ENCODE results near the gene TNFAIP2.
A peak's percentile ranks its signal among the peaks of the same experiment; 100 is the strongest.

Gene TNFAIP2
- total RNA-seq = 0 to 0.04 (median 0) reads per million in 3 experiments

DNA sequence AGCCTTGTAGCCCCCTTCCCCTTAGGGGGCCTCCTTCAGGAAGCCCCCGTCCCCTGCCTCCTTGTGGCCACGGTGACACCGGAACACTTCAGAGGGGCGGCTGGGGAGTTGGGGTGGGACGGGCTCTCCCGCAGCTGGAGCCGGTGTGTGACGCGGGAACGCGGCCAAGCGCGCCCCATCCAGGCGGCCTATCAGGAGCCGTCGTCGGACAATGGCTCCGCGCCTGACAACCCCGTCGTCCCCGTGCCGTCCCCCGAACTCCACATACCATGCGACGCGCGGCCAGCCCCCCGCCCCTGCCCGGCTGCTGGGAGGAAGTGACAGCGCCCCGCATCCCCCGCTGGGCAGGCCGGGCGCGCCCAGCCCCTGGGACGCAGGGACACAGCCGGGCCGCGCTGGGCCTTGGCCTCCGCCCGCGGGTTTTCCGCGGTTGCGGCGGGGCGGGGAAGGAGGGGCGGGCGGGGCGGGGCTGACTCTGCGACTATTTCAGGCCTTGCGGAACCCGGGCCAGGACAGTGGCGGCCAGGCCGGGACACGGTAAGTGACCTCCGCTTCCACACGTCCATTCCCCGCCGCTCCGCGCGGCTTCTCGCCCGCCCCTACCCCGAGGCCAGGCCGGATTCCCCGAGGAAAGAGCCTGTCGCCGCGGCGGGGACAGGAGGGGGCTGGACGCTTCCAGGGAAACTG is at the start of gene TNFAIP2:
TSS of gene TNFAIP2 (plus strand) at position 515 of the 687 bp plus-strand sequence. CDS start 2,997 bp downstream, outside the sequence.
- DNase-seq = no peak

GRCh38 chr14:103073876-103074728 is 49.2 kb upstream of the TNFAIP2 start:
- DNase-seq = no peak

- no peak for DNase-seq
These were observed 48.4 kb upstream of the TNFAIP2 start for GRCh38 chr14:103074729-103075367.

GRCh38 chr14:103078420-103078749 is 44.9 kb upstream of the TNFAIP2 start:
- DNase-seq = peak; percentile 78

GRCh38 chr14:103078860-103079587 is 44.2 kb upstream of the TNFAIP2 start:
- DNase-seq = no peak

DNA sequence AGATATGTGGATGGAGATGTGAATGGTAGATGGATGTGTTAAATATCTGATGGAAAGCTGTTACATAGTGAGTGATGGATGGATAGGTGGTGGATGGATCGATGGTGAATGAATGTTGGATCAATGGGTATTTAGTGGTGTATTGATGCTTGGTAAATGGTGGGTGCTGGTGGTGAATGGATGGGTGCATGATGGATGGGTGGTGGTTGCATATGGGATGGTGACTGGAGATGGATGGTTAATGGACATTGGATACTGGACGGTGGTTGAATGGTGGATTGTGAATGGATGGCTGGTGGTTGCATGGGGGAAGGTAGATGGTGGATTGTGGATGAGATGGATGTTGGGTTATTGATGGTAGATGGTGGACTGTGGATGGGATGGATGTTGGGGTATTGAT is 41.3 kb upstream of the TNFAIP2 start:
- DNase-seq = no peak

DNA sequence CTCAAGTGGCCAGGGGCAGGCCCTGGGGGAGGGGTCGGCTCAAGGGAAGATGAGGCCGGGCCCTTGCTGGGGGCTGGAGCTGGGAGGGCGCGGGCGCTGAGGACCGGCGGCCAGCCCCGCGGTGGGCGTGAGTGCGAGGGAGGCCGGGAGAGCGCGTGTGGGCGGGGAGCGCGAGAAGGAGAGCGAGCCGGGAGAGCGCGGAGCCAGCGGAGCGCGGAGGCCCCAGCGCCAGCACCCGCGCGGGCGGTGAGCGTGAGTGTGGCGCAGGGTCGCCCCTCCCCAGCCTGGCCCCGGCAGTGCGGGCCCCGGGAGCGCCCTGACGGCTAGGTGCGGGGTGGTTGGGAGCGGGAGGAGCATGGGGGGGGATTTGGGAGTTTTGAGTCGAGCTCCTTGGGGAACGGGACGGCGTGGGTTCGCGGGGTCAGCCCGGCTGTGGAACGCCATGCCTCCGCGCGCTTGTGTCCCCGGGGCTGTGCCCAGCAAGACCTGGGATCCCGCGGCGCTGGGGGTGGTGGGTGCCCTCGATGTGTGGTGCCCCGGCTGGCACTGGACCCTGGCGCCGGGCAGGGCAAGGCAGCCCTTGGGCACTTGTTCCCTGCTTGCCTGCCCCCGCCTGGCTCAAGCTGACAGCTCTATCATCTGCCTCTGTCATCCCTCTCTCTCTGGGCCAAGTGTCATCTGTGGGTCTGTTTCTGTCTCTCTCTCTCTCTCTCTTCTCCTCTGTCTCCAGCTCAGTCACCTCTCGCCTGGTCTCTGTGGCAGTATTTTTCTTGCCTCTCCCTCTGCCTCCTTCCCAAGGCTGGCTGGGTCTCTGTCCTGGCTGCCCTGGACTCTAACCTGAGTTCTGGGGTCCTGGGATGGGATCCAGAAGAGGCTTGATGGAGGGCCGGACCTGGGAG is 39.0 kb upstream of the TNFAIP2 start, which contains the start of gene LBHD2:
TSS of gene LBHD2 (plus strand) at position 190 of the 899 bp plus-strand sequence. CDS start 1,803 bp downstream, outside the sequence.
- no peak for DNase-seq

DNA sequence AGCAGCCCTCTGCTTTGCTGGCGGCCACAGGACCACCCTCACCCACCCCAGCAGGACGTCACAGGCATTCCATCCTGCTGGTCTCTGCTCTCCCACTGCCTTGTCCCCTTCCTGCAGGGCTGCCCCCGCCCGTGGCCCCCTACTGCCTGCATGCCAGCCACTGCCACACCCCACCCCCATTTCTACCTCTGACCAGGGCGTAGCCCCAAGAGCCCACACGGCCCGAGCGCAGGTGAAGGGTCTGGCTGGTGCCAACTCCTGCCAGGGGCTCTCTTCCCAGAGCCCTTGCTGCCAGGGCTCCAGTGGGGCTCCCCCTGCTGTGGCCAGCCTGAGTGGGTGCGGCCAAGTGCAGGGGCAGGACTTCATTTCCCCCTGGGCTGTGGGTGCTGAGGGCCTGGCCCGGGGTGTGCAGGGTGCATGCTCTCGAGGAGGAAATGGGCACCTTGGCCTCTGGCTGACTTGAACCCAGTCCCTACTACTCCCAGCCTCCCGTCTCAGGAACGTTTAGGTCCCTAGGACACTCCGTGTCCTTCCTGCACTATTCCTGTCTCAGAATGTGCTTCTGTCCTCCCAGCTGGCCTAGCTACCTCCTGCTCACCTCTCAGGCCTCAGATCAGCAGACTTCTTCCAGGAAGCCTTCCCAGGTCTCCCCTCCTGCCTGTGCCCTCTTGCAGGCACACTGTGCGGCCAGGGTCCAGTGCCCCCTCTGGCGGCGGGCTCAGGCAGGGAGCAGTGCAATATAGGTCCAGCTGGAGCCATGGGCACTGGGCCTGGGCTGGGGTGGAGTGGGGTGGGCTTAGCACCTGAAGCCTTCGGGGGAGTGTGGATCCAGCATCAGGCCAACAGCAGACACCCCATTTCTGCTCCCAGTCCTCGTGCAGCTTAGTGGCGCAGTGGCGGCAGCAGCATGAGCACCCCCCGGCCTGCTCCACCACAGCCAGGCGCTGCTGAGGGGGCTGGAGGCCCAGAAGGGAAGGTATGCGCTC is 37.9 kb upstream of the TNFAIP2 start:
- DNase-seq = no peak

GRCh38 chr14:103086771-103087342 is 36.4 kb upstream of the TNFAIP2 start:
- no peak for DNase-seq

- DNase-seq = no peak
These were observed 35.9 kb upstream of the TNFAIP2 start for GRCh38 chr14:103087343-103087835.

DNA sequence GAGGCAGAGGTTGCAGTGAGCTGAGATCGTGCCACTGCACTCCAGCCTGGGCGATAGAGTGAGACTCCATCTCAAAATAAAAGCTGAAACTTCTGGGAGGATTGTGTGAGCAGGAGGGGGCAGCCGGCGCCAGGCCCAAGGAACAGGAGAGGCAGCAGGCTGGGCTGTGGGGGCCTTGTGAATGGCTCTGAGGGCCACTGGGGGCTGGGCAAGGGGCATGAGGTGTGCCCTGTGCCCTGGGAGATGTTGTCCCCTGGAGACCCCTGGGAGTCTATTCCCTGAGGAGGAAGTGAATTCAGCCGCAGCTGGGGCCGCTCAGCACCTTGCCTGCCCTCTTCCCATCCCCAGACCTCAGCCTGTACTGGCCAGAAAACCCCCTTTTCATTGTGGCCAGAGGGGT is 34.3 kb upstream of the TNFAIP2 start:
- DNase-seq = no peak

DNA sequence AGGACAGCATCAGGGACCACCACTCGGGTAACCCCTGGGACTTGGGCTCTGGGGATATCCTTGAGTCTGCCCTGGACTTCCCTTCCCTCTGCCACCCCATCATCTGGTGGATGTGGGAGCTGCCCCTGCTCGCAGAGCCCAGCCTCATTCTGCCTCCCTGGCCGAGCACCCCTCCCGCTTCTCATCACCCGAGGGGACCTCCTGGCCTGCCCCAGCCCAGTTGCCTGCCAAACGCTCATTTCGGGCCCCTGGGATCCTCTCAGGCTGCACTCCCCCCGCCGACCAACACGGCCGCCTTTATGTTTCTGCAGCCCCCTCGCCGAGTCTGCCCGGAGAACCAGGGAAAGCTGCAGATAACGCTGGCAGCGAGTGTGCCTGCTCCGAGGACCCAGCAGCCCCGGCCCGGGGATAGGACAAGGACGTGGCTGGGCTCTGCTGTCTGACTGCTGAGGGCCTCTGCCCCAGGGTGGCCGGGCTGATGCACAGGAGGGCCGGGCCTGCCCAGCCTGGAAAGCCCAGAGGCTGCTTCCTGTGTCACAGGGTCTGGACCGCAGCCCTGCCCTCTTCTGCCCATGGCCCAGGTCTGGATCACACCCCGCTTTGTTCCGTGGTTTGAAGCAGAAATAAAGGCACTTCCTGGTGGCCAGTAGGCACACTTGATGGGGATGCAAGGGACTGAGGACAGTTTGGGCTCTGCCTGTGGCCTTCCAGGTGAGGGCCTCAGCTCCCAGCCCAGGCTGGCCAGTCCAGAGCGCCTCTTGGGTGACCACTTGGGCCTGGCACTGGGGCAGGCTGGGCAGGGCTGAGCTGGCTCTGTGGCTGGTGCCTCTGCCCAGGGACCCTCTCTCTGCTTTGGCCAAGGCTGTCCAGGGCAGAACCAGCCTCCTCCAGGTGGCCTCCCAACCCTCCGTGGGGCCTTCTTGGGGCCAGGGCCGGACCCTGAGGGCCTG is 33.6 kb upstream of the TNFAIP2 start:
- no peak for DNase-seq

DNA sequence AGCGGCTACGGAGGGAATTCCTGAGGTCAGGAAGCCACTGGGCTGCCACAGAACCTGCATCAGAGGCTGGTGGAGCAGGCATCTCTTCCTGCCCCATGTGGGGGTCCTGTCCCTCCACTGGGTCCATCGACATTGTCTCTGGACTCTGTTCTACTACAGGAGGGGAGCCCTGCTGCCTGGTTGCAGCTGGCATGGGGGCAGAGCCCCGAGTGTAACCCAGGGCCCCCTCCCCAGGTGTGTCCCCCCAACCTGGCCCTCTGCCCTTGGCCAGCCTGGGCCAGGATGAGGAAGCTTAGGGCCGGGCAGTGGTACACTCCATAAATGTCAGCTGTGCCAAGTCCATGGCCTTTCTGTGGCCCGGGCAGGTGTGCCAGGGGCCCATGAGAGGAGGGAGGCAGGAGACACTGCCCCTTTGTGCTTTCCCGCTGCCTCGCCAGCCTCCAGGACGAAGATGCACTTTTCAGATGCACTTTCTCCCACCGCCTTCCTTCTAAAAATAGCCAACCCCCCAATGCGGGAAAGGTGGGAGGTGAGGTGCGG is 32.7 kb upstream of the TNFAIP2 start:
- DNase-seq = no peak

DNA sequence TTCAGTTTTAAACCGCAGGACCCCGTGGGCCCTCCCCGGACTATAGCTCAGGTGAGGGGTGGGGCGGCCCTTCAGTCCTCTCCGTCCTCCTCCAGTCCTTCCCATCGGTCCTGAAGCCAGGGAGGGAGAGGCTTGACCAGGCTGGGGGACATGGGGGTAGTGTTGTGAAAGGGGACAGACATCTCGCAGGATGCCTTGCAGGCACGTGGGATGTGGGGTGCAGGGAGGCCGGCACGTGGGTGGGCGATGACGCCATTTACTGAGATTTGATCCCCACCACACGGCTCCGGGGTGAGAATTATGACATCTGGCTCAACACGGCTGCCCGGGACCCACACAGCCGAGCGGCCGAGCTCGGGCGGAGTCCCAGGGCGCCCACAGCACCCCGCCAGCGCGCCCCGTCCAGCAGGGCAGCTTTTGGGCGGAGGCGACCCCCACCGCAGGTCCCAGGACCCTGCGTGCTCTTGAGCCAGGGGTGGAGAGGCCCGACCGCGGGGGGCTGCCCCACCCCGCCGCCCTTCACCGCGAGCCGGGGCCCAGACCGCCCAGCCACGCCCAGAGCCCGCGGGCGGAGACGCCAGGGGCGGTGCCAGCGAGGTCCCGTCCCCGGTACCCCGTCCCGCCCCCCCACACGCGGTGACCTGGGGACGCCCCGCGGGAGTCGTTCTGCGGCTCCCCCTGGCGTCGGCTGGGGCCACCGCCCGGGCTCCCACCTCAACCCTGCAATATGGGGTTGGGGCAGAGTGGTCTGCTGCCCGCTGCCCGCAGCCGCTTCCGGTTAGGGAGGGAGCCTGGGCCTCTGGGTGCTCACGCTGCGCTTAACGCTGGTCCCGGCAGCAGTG is 32.0 kb upstream of the TNFAIP2 start:
- peak; percentile 63 for DNase-seq

- DNase-seq = no peak
These were observed 31.4 kb upstream of the TNFAIP2 start for GRCh38 chr14:103091883-103092222.

GRCh38 chr14:103093856-103094405 is 29.3 kb upstream of the TNFAIP2 start:
- DNase-seq = no peak
